NB4 (cell line): ENCODE results near the gene CNN2.

Experiments used
- POLR2A ChIP-seq: IDR thresholded peaks from 2 replicates; pipeline ENCODE4 v1.6.1; 2011; ENCODE audit warnings: mild to moderate bottlenecking; ENCODE audit not compliant: insufficient read length; ENCODE audit errors: extremely low read depth
- TF ChIP-seq, protein P1 (sequence below): IDR thresholded peaks from one replicate; pipeline ENCODE4 v1.5.1; 2012; ENCODE audit warnings: low read depth, low read length
- TF ChIP-seq, protein P2 (sequence below): IDR thresholded peaks from 2 replicates; pipeline ENCODE4 v1.6.1; 2011; ENCODE audit warnings: low read depth, low read length

GRCh38 chr19:1055886-1056620, 29.6 kb downstream of the CNN2 start:
- TF ChIP-seq, protein P1, sequence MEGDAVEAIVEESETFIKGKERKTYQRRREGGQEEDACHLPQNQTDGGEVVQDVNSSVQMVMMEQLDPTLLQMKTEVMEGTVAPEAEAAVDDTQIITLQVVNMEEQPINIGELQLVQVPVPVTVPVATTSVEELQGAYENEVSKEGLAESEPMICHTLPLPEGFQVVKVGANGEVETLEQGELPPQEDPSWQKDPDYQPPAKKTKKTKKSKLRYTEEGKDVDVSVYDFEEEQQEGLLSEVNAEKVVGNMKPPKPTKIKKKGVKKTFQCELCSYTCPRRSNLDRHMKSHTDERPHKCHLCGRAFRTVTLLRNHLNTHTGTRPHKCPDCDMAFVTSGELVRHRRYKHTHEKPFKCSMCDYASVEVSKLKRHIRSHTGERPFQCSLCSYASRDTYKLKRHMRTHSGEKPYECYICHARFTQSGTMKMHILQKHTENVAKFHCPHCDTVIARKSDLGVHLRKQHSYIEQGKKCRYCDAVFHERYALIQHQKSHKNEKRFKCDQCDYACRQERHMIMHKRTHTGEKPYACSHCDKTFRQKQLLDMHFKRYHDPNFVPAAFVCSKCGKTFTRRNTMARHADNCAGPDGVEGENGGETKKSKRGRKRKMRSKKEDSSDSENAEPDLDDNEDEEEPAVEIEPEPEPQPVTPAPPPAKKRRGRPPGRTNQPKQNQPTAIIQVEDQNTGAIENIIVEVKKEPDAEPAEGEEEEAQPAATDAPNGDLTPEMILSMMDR: no peak
- no peak for TF ChIP-seq POLR2A
- TF ChIP-seq, protein P2, sequence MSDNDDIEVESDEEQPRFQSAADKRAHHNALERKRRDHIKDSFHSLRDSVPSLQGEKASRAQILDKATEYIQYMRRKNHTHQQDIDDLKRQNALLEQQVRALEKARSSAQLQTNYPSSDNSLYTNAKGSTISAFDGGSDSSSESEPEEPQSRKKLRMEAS: no peak
